Keratinocyte (primary cell): Measurements from ENCODE around the gene CCDC12. TPM values are rescaled to one million over a fixed set of nuclear protein-coding genes. Genes with fewer than 3 reads are reported as not detected.

Experiments
- DNase-seq: peaks from one replicate; pipeline ENCODE4 v3.0.0-alpha.2; 2011; ENCODE audit warnings: low read depth, missing footprints, low spot score
- FAIRE-seq: peaks from 2 replicates; lab custom pipeline; 2011; peaks lifted over from hg19 to GRCh38; lab: Jason Lieb, UNC
- H2AFZ ChIP-seq: 2 replicates; pipeline ENCODE4 v1.6.0; 2012; ENCODE audit warnings: low read length, control low read depth, inconsistent platforms; ENCODE audit not compliant: control insufficient read depth
- H3K27ac ChIP-seq: 2 replicates; pipeline ENCODE4 v1.5.1; 2011; ENCODE audit warnings: low read length; ENCODE audit not compliant: control insufficient read depth, insufficient read depth
- H3K27me3 ChIP-seq: 3 replicates; pipeline ENCODE4 v1.6.0; 2011; ENCODE audit warnings: low read length; ENCODE audit not compliant: control insufficient read depth, insufficient read depth; ENCODE audit errors: extremely low read depth
- H3K36me3 ChIP-seq, 2 experiments: 2 replicates in 1 of 2; 3 replicates in 1 of 2; pipeline ENCODE4 v1.5.1; 2011; ENCODE audit warnings: low read length in 2 of 2, mild to moderate bottlenecking in 1 of 2; ENCODE audit not compliant: control insufficient read depth in 2 of 2, insufficient read depth in 2 of 2; ENCODE audit errors: extremely low read depth in 1 of 2
- H3K4me1 ChIP-seq: 3 replicates; pipeline ENCODE4 v1.5.1; 2011; ENCODE audit warnings: low read length; ENCODE audit not compliant: control insufficient read depth, insufficient read depth; ENCODE audit errors: extremely low read depth
- H3K4me2 ChIP-seq: 3 replicates; pipeline ENCODE4 v1.6.0; 2011; ENCODE audit warnings: low read depth, low read length; ENCODE audit not compliant: control insufficient read depth, insufficient read depth; ENCODE audit errors: extremely low read depth
- H3K4me3 ChIP-seq, 3 experiments: fragments of 200-600 bp in 1 of 3; sonication (generic) in 1 of 3; 2 replicates in 2 of 3; 3 replicates in 1 of 3; pipeline ENCODE4 v1.5.1; 2011 to 2016; ENCODE audit warnings: low read length in 3 of 3, mild to moderate bottlenecking in 3 of 3, control low read depth in 2 of 3, inconsistent platforms in 1 of 3, low read depth in 1 of 3, mixed read lengths in 1 of 3, mixed run types in 1 of 3, moderate library complexity in 1 of 3; ENCODE audit not compliant: control insufficient read depth in 2 of 3, insufficient read depth in 2 of 3; ENCODE audit errors: extremely low read depth in 1 of 3
- H3K79me2 ChIP-seq: 2 replicates; pipeline ENCODE4 v1.6.0; 2012; ENCODE audit warnings: low read length; ENCODE audit not compliant: control insufficient read depth, insufficient read depth
- H3K9ac ChIP-seq: 3 replicates; pipeline ENCODE4 v1.6.0; 2011; ENCODE audit warnings: low read length; ENCODE audit not compliant: control insufficient read depth, insufficient read depth; ENCODE audit errors: extremely low read depth
- H3K9me1 ChIP-seq: 3 replicates; pipeline ENCODE4 v1.6.0; 2011; ENCODE audit warnings: low read length; ENCODE audit not compliant: control insufficient read depth, insufficient read depth; ENCODE audit errors: extremely low read depth
- H3K9me3 ChIP-seq: 2 replicates; pipeline ENCODE4 v1.5.1; 2012; ENCODE audit warnings: low read depth, low read length; ENCODE audit not compliant: control insufficient read depth
- H4K20me1 ChIP-seq: 3 replicates; pipeline ENCODE4 v1.6.0; 2011; ENCODE audit warnings: low read length; ENCODE audit not compliant: control insufficient read depth, insufficient read depth; ENCODE audit errors: extremely low read depth
- EZH2 ChIP-seq: IDR thresholded peaks from one replicate; pipeline ENCODE4 v1.6.1; 2012; ENCODE audit warnings: inconsistent platforms, mild to moderate bottlenecking, low read length, moderate library complexity
- dilution Hi-C: fragments of 300-500 bp; cut with MboI; formaldehyde crosslinking; loops from one replicate; pipeline ENCODE4 v1.7.0; 2020; ENCODE audit warnings: low sequenced_read_pairs; ENCODE audit not compliant: extremely low pct_ligation_motif_present
- polyA plus RNA-seq, 5 experiments: library from polyadenylated mRNA; depleted of rRNA in 3 of 5; stranded (reverse) in 3 of 5; stranded (forward) in 1 of 5; unstranded in 1 of 5; fragments of >200 nt; gene quantifications; 1 replicate in 1 of 5; 2 replicates in 3 of 5; 3 replicates in 1 of 5; pipeline versions ENCODE4 v1.2.1 to v1.2.3, GENCODE V29; 2011 to 2012; ENCODE audit warnings: missing spikeins in 2 of 5, low read depth in 1 of 5, low replicate concordance in 1 of 5
- TF ChIP-seq, protein P1 (sequence below), 3 experiments: IDR thresholded peaks in 1 of 3; conservative IDR thresholded peaks in 1 of 3; optimal IDR thresholded peaks in 1 of 3; 2 replicates in 2 of 3; 3 replicates in 1 of 3; pipeline versions ENCODE3 to v1.5.1; 2011; ENCODE audit warnings: low read length in 3 of 3, mild to moderate bottlenecking in 3 of 3, moderate library complexity in 2 of 3, control low read depth in 1 of 3, inconsistent platforms in 1 of 3; ENCODE audit not compliant: insufficient read depth in 2 of 3; ENCODE audit errors: extremely low read depth in 1 of 3

The CCDC12 gene
- polyA plus RNA-seq, 1 donor (not counting 4 experiments of a cell fraction or from before 2014, with no cell fraction given): 27.5 TPM

DNA sequence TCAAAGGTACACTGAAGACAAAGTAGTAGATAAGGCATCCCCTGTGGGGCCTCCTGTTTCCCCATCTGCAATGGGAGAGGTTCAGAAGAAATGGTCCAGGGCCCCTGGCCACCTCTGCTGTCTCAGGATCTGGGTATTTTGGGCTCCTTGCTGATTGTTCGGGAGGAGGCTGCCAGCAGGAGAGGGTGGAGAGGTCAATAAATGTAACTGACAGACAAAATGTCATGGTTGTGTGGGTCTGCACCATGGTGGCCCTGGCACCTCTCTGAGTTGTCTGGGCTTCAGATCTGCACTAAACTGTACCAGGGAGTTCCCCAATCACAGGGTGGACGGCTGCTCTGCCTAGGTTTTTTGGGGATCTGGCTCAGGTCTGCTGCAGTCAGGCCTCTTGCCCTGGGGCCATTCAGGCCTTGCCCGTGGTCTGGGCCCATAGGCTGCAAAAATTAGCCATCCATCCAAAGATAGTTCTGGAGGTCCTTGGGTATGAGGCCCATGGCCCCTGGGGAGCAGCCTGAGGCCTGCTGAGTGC, 10.3 kb upstream of the CCDC12 start:
- Histone ChIP-seq H3K9ac (no peak overlapping the region), H4K20me1 (no peaks in the 10 kb centered on the region), H3K4me3 (no peak overlapping the region), H3K9me3 (no peaks in the 10 kb centered on the region), H3K27ac (peak overlapping the region; percentile 74), H3K36me3 (peaks cover 8 to 21% of the 10 kb centered on the region in 2 experiments), H3K79me2 (peaks cover 16% of the 10 kb centered on the region), H3K9me1 (no peaks in the 10 kb centered on the region), H2AFZ (no peak overlapping the region), H3K27me3 (no peaks in the 10 kb centered on the region), H3K4me1 (peaks cover 38% of the 10 kb centered on the region), H3K4me2 (no peak overlapping the region)
- FAIRE-seq: no peak
- DNase-seq: no peak
- dilution Hi-C loops: no loop called here
- no peak for TF ChIP-seq EZH2
- TF ChIP-seq, protein P1, sequence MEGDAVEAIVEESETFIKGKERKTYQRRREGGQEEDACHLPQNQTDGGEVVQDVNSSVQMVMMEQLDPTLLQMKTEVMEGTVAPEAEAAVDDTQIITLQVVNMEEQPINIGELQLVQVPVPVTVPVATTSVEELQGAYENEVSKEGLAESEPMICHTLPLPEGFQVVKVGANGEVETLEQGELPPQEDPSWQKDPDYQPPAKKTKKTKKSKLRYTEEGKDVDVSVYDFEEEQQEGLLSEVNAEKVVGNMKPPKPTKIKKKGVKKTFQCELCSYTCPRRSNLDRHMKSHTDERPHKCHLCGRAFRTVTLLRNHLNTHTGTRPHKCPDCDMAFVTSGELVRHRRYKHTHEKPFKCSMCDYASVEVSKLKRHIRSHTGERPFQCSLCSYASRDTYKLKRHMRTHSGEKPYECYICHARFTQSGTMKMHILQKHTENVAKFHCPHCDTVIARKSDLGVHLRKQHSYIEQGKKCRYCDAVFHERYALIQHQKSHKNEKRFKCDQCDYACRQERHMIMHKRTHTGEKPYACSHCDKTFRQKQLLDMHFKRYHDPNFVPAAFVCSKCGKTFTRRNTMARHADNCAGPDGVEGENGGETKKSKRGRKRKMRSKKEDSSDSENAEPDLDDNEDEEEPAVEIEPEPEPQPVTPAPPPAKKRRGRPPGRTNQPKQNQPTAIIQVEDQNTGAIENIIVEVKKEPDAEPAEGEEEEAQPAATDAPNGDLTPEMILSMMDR (optimal IDR thresholded peaks at IDR 0.05 in 1 of 3, IDR thresholded peaks at IDR 0.05 in 1 of 3, conservative IDR thresholded peaks at IDR 0.05 in 1 of 3; ENCODE audit: extremely low read depth in 1 of 3, insufficient read depth in 2 of 3, low read length in 3 of 3): no peak

DNA sequence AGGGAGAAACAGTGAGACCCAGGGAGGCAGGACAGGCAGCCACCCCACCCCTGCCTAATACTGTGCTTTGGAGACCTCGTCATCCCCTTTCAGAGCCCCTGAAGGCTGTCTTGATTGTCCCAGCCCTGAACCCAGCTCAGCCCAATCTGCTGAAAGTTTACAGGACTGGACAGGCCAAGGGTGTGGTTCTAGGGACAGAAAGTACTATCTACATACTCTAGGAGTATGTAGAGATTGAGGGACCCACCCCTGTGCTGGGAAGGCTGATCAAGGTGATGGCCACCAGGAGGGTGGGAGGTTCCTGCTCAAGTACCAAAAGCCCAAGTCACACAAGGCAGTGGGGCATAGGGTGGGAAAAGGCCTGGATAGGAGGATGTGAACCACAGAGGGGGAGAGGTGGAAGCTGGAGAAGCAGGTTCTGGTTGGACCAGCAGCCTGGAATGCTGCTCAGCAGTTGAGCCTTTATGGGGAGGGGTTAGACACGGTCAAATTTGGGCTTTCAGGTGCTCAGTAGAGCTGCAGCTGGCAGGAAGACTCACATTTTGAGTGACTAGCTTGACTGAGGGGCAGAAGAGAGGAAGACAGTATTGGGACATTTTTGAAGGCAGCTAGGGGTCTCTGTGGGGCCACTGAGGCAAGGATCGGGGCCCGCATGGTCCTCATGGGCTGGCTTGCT, 9.6 kb upstream of the CCDC12 start:
- Histone ChIP-seq H3K4me1 (peaks cover 44% of the 10 kb centered on the region), H3K4me3 (no peak overlapping the region), H3K4me2 (peak overlapping the region; percentile 3), H3K9ac (no peak overlapping the region), H3K9me1 (no peaks in the 10 kb centered on the region), H3K9me3 (no peaks in the 10 kb centered on the region), H3K27ac (peak overlapping the region; percentile 4), H2AFZ (no peak overlapping the region), H3K36me3 (peaks cover 7 to 15% of the 10 kb centered on the region in 2 experiments), H3K79me2 (peaks cover 19% of the 10 kb centered on the region), H4K20me1 (no peaks in the 10 kb centered on the region), H3K27me3 (no peaks in the 10 kb centered on the region)
- no peak for FAIRE-seq
- dilution Hi-C loops: no loop called here
- no peak for DNase-seq
- TF ChIP-seq, protein P1 (optimal IDR thresholded peaks at IDR 0.05 in 1 of 3, IDR thresholded peaks at IDR 0.05 in 1 of 3, conservative IDR thresholded peaks at IDR 0.05 in 1 of 3; ENCODE audit: extremely low read depth in 1 of 3, insufficient read depth in 2 of 3, low read length in 3 of 3): no peak
- no peak for TF ChIP-seq EZH2
